Activated B cell treated with CpG ODN at 0.5 μM for 24 hours (primary cell): ENCODE data around the gene EPN3. TPM values are rescaled to one million over a fixed set of nuclear protein-coding genes. Genes with fewer than 3 reads are reported as not detected.

ENCODE experiments used
- ATAC-seq: fragments of 200-7000 bp; cut with Tn5 transposase; one replicate; pipeline ENCODE4 v1.10.0; 2021; ENCODE audit warnings: low read depth, mild to moderate bottlenecking, moderate library complexity
- CTCF ChIA-PET: fragments of 350-600 bp; sonication (Branson Sonifier 250); formaldehyde crosslinking; loops from one replicate; lab custom pipeline; 2021; ENCODE audit warnings: antibody characterized with exemption; lab: Charles Lee
- POLR2A ChIA-PET: fragments of 350-600 bp; sonication (Branson Sonifier 250); formaldehyde crosslinking; loops from one replicate; lab custom pipeline; 2021; ENCODE audit warnings: antibody characterized with exemption; lab: Charles Lee
- DNase-seq: peaks from one replicate; pipeline ENCODE4 v3.0.0; 2022
- H3K27ac Mint-ChIP-seq: one replicate; pipeline ENCODE4 v1.8.0; 2020; ENCODE audit warnings: mixed read lengths
- H3K27me3 Mint-ChIP-seq: one replicate; pipeline ENCODE4 v1.8.0; 2021; ENCODE audit warnings: mixed read lengths
- H3K36me3 Mint-ChIP-seq: one replicate; pipeline ENCODE4 v1.8.0; 2021; ENCODE audit warnings: low read depth, mixed read lengths
- H3K4me1 Mint-ChIP-seq: one replicate; pipeline ENCODE4 v1.8.0; 2021; ENCODE audit warnings: mixed read lengths
- H3K4me3 Mint-ChIP-seq: one replicate; pipeline ENCODE4 v1.8.0; 2020; ENCODE audit warnings: mild to moderate bottlenecking, mixed read lengths
- H3K9me3 Mint-ChIP-seq: one replicate; pipeline ENCODE4 v1.8.0; 2020; ENCODE audit warnings: mixed read lengths
- CTCF ChIP-seq: fragments of 200-600 bp; IDR thresholded peaks from one replicate; pipeline ENCODE4 v1.8.0; 2022; ENCODE audit warnings: antibody characterized with exemption, mild to moderate bottlenecking
- intact Hi-C: fragments of 100-400 bp; cut with micrococcal nuclease; formaldehyde crosslinking; loops from one replicate; pipeline ENCODE4 v1.15.1; 2024
- total RNA-seq: library from RNA; stranded (reverse); gene quantifications from 2 replicates; pipeline ENCODE4 v1.2.3, GENCODE V29; 2022

EPN3 gene
- total RNA-seq, 1 donor from 2014 or later, result not detected

DNA sequence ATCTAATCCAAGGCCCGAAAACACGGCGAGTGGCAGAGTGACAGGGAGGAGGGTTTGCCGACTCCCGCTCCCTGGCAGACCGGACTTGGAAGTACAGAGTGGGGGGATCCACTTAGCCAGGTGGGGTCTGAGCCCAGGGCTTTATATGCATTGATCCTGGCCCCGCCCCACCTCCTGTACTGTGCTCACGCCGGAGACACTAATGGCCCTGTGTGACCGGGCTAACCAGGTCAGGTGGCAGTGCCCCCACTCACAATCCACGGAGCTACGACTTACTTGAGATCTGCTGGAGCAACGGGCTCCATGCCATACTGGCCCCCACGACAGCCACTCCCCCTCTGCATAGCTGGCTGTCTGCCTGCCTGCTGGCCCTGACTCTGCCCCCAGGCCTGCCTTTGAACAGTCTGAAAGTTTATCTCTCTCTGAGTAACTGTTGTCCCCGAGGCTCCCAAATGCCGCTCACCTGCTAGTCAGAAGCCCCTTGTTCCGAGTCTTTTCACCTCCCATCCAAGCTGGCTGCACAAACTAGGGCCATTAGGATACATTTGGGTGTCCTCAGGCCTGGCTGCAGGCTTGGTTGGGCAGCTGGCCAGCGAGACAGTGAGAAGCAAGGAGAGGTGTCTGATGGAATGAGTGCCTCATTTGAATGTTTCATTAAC is 56.0 kb downstream of the EPN3 start:
- TF ChIP-seq CTCF, result no peak
- H3K4me1 Mint-ChIP-seq, result no peaks in the 10 kb centered on the region
- no peak overlapping the region for H3K4me3 Mint-ChIP-seq
- no peak for ATAC-seq
- DNase-seq, result no peak
- CTCF ChIA-PET, result no interaction called here
- no peaks in the 10 kb centered on the region for H3K9me3 Mint-ChIP-seq
- peaks cover 11% of the 10 kb centered on the region for H3K27me3 Mint-ChIP-seq
- intact Hi-C loops, result no loop called here
- POLR2A ChIA-PET, result no interaction called here
- no peak overlapping the region for H3K27ac Mint-ChIP-seq
- H3K36me3 Mint-ChIP-seq, result no peaks in the 10 kb centered on the region

DNA sequence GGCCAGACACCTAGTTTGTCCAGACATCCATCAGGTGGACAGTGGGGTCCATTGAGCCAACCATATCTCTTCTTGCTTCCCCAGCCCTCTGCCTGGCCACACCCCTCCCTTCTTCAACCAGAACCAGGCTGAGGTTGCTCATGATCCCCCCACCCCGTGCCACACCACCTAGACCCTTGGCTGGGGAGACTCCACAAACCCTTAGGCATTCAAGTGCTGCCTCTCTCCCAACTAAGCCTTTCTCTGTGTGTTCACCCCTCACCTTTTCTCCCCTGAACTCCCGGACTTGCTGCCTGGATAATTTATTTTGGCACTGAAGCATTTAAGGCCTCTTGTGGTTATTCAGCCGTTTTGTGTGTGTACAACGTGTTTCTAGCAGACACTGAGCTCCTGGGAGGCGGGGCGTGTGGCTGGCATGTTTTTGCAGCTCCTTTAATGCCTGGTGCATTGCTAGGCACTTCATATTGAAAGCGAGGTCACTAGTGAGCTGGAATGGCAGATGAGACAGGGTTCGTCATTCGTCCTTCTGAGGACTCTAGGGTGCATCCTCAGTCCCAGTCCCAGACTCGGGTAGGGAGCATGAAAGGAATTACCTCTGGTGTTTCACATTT is 56.7 kb downstream of the EPN3 start:
- Mint-ChIP-seq H3K27me3 (peaks cover 6% of the 10 kb centered on the region), H3K4me3 (no peak overlapping the region), H3K27ac (no peak overlapping the region), H3K36me3 (no peaks in the 10 kb centered on the region), H3K4me1 (no peaks in the 10 kb centered on the region), H3K9me3 (no peaks in the 10 kb centered on the region)
- DNase-seq, result no peak
- ChIA-PET POLR2A (no interaction called here), CTCF (no interaction called here)
- intact Hi-C loops, result no loop called here
- no peak for ATAC-seq
- no peak for TF ChIP-seq CTCF

- DNase-seq, result no peak
- no peak for TF ChIP-seq CTCF
- intact Hi-C loops, result no loop called here
- ChIA-PET POLR2A (no interaction called here), CTCF (no interaction called here)
- Mint-ChIP-seq H3K27me3 (peaks cover 4% of the 10 kb centered on the region), H3K4me1 (no peaks in the 10 kb centered on the region), H3K36me3 (no peaks in the 10 kb centered on the region), H3K4me3 (no peak overlapping the region), H3K27ac (no peak overlapping the region), H3K9me3 (no peaks in the 10 kb centered on the region)
- ATAC-seq, result no peak
Observed at GRCh38 chr17:50590946-50591737, 58.6 kb downstream of the EPN3 start.

DNA sequence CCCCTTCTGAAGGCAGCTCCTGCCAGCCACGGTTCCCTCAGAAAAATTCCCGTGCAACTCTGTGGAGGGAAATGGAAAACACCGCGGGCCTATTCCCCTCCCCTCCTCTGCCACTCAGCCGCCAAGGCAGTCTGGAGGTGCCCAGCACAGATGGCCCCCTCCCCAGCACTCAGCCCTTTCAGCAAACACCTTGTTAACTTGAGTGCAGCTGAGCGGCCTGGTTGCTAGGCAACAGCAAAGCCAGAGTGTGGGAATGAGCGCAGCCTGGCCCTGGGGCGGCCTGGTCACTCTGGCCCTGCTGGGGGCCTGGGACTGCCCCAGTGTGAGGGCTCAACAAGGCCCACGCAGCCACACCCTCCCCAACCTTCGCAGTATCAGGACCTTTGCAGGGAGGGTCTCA is 60.8 kb downstream of the EPN3 start:
- ChIA-PET POLR2A (no interaction called here), CTCF (no interaction called here)
- no peak for TF ChIP-seq CTCF
- DNase-seq (no peak), ATAC-seq (no peak)
- Mint-ChIP-seq H3K27ac (no peak overlapping the region), H3K36me3 (no peaks in the 10 kb centered on the region), H3K27me3 (peaks cover 4% of the 10 kb centered on the region), H3K9me3 (no peaks in the 10 kb centered on the region), H3K4me1 (peaks cover under 1% of the 10 kb centered on the region), H3K4me3 (no peak overlapping the region)
- intact Hi-C loops, result no loop called here

Other genes starting within 250 kb of the EPN3 start
- gene XYLT2, start 186.6 kb upstream of the EPN3 start, total RNA-seq, result 20.3 and 21.4 TPM in 2 replicates
- 45.0 and 49.2 TPM in 2 replicates for gene MRPL27, start 159.6 kb upstream of the EPN3 start, total RNA-seq
- 3.1 and 3.6 TPM in 2 replicates for gene EME1, start 159.5 kb upstream of the EPN3 start, total RNA-seq
- 41.8 and 42.0 TPM in 2 replicates for gene LRRC59, start 135.2 kb upstream of the EPN3 start, total RNA-seq
- gene ACSF2, start 106.5 kb upstream of the EPN3 start, total RNA-seq, result 16.4 and 17.9 TPM in 2 replicates
- 0.34 and 0.42 TPM in 2 replicates for gene CHAD, start 63.9 kb upstream of the EPN3 start, total RNA-seq
- 36.2 and 42.2 TPM in 2 replicates for gene RSAD1, start 53.9 kb upstream of the EPN3 start, total RNA-seq
- gene MYCBPAP, start 24.3 kb upstream of the EPN3 start, total RNA-seq, result 2.1 and 2.3 TPM in 2 replicates
- 45.6 and 52.3 TPM in 2 replicates for gene SPATA20, start 14.4 kb downstream of the EPN3 start, total RNA-seq
- gene CACNA1G, start 28.0 kb downstream of the EPN3 start, total RNA-seq, result 0.07 TPM in 1 of 2 replicates, not detected in the other
- 0.20 and 0.88 TPM in 2 replicates for gene ABCC3, start 102.1 kb downstream of the EPN3 start, total RNA-seq
- 39.0 and 40.3 TPM in 2 replicates for gene ANKRD40, start 175.2 kb downstream of the EPN3 start, total RNA-seq
- 158 and 162 TPM in 2 replicates for gene LUC7L3, start 186.9 kb downstream of the EPN3 start, total RNA-seq
- 0.42 TPM in 1 of 2 replicates, not detected in the other for gene ANKRD40CL, start 234.8 kb downstream of the EPN3 start, total RNA-seq